OCI-LY7 (cell line): ENCODE results near the gene TMEM164. TPM values are rescaled to one million over a fixed set of nuclear protein-coding genes. Genes with fewer than 3 reads are reported as not detected.

Experiments
- BruUV-seq: library from RNA; stranded (reverse); fragments of 400-500 nt; replicated peaks from 2 replicates; lab custom pipeline; 2021; lab: Mats Ljungman, UMichigan
- CTCF ChIA-PET: fragments of 300-600 bp; sonication (Branson Sonifier 250); formaldehyde crosslinking; loops from one replicate; lab custom pipeline; 2022; ENCODE audit warnings: antibody characterized with exemption; ENCODE audit not compliant: unreplicated experiment; lab: Charles Lee
- POLR2A ChIA-PET: fragments of 300-600 bp; sonication (Branson Sonifier 250); formaldehyde crosslinking; loops from one replicate; lab custom pipeline; 2022; ENCODE audit warnings: antibody characterized with exemption; lab: Charles Lee
- DNase-seq: peaks from one replicate; pipeline ENCODE4 v3.0.0-alpha.2; 2015; ENCODE audit warnings: low spot score
- H2AFZ ChIP-seq: fragments of 200-600 bp; sonication (generic), shearing (Covaris generic); 2 replicates; pipeline ENCODE4 v1.6.1; 2014; ENCODE audit warnings: mild to moderate bottlenecking, antibody characterized with exemption, low read length, moderate library complexity
- H3K27ac ChIP-seq: fragments of 200-600 bp; sonication (generic); 2 replicates; pipeline ENCODE4 v1.5.1; 2014; ENCODE audit warnings: mixed run types, low read depth, mild to moderate bottlenecking, moderate library complexity, low read length, inconsistent platforms; ENCODE audit not compliant: poor library complexity, severe bottlenecking
- H3K36me3 ChIP-seq: fragments of 200-600 bp; sonication (generic); 2 replicates; pipeline ENCODE4 v1.6.1; 2014; ENCODE audit warnings: mild to moderate bottlenecking, antibody characterized with exemption, low read length, moderate library complexity, mixed read lengths; ENCODE audit not compliant: insufficient read depth
- H3K4me1 ChIP-seq: fragments of 200-600 bp; sonication (generic); 2 replicates; pipeline ENCODE4 v1.5.1; 2014; ENCODE audit warnings: mild to moderate bottlenecking, low read length; ENCODE audit not compliant: insufficient read depth, poor library complexity, severe bottlenecking
- H3K4me2 ChIP-seq: fragments of 200-600 bp; sonication (generic); 2 replicates; pipeline ENCODE4 v1.6.1; 2014; ENCODE audit warnings: mild to moderate bottlenecking, low read length
- H3K4me3 ChIP-seq: fragments of 200-600 bp; sonication (generic); 2 replicates; pipeline ENCODE4 v1.5.1; 2014; ENCODE audit warnings: mild to moderate bottlenecking, low read depth, low read length; ENCODE audit not compliant: poor library complexity, severe bottlenecking
- H3K79me2 ChIP-seq: fragments of 200-600 bp; sonication (generic); 2 replicates; pipeline ENCODE4 v1.6.1; 2016; ENCODE audit warnings: low read depth, mild to moderate bottlenecking, low read length, moderate library complexity, mixed read lengths; ENCODE audit not compliant: insufficient read depth
- H3K9me2 ChIP-seq: fragments of 200-600 bp; sonication (generic); 2 replicates; pipeline ENCODE4 v1.6.1; 2016; ENCODE audit warnings: mild to moderate bottlenecking, low read length, mixed read lengths; ENCODE audit not compliant: insufficient read depth
- H3K9me3 ChIP-seq: fragments of 200-600 bp; sonication (generic); 2 replicates; pipeline ENCODE4 v1.6.1; 2014; ENCODE audit warnings: mild to moderate bottlenecking, mixed run types, low read length, mixed read lengths
- H4K20me1 ChIP-seq: fragments of 200-600 bp; sonication (generic); 2 replicates; pipeline ENCODE4 v1.6.1; 2014; ENCODE audit warnings: mild to moderate bottlenecking, antibody characterized with exemption, low read length, moderate library complexity, mixed read lengths; ENCODE audit not compliant: insufficient read depth
- CTCF ChIP-seq: fragments of 200-600 bp; sonication (generic); conservative IDR thresholded peaks from 2 replicates; pipeline ENCODE4 v1.5.1; 2014; ENCODE audit warnings: mild to moderate bottlenecking, antibody characterized with exemption, low read length, moderate library complexity, mixed read lengths
- EZH2phosphoT487 ChIP-seq: fragments of 200-600 bp; sonication (generic); IDR thresholded peaks from 2 replicates; pipeline ENCODE4 v1.6.1; 2018; ENCODE audit warnings: low read depth, borderline replicate concordance, mild to moderate bottlenecking, mixed run types, antibody characterized with exemption, low read length, moderate library complexity, mixed read lengths
- intact Hi-C: fragments of 100-400 bp; cut with micrococcal nuclease; formaldehyde crosslinking; loops from one replicate; pipeline ENCODE4 v1.10.0; 2022; ENCODE audit not compliant: unreplicated experiment
- total RNA-seq, 2 experiments: library from RNA; depleted of rRNA in 1 of 2; stranded (reverse); fragments of >200 nt in 1 of 2; shearing (Covaris generic) in 1 of 2; gene quantifications; 2 replicates each; pipeline ENCODE4 v1.2.3, GENCODE V29; 2014 to 2022

The TMEM164 gene
- total RNA-seq, 2 experiments from 2014 or later: 7.2 to 11.1 TPM

GRCh38 chrX:110180928-110181310 lies 178.0 kb downstream of the TMEM164 start:
- Histone ChIP-seq H3K27ac (no peak overlapping the region), H3K36me3 (no peaks in the 10 kb centered on the region), H3K79me2 (no peaks in the 10 kb centered on the region), H3K4me2 (no peak overlapping the region), H3K4me1 (no peaks in the 10 kb centered on the region), H3K9me2 (no peaks in the 10 kb centered on the region), H4K20me1 (no peaks in the 10 kb centered on the region), H2AFZ (no peak overlapping the region), H3K4me3 (no peak overlapping the region), H3K9me3 (no peaks in the 10 kb centered on the region)
- no TSS peak for BruUV-seq
- ChIA-PET CTCF (no interaction called here), POLR2A (interaction anchor here (1.6 kb wide), 1 partner anchor 232 kb away, joined by 4 read pairs; no protein-coding TSS in a partner anchor)
- DNase-seq: no peak
- TF ChIP-seq EZH2phosphoT487 (no peak), CTCF (no peak)
- intact Hi-C loops: no loop called here

GRCh38 chrX:110181459-110182137 lies 178.7 kb downstream of the TMEM164 start:
- no peaks in the 10 kb centered on the region for H3K4me1 ChIP-seq
- H3K9me3 ChIP-seq: no peaks in the 10 kb centered on the region
- BruUV-seq: no TSS peak
- ChIA-PET POLR2A (no interaction called here), CTCF (no interaction called here)
- no peaks in the 10 kb centered on the region for H3K9me2 ChIP-seq
- H3K36me3 ChIP-seq: no peaks in the 10 kb centered on the region
- no peak overlapping the region for H3K27ac ChIP-seq
- no peaks in the 10 kb centered on the region for H4K20me1 ChIP-seq
- intact Hi-C loops: no loop called here
- no peak overlapping the region for H3K4me2 ChIP-seq
- no peaks in the 10 kb centered on the region for H3K79me2 ChIP-seq
- TF ChIP-seq EZH2phosphoT487 (no peak), CTCF (no peak)
- no peak overlapping the region for H2AFZ ChIP-seq
- DNase-seq: no peak
- H3K4me3 ChIP-seq: no peak overlapping the region

DNA sequence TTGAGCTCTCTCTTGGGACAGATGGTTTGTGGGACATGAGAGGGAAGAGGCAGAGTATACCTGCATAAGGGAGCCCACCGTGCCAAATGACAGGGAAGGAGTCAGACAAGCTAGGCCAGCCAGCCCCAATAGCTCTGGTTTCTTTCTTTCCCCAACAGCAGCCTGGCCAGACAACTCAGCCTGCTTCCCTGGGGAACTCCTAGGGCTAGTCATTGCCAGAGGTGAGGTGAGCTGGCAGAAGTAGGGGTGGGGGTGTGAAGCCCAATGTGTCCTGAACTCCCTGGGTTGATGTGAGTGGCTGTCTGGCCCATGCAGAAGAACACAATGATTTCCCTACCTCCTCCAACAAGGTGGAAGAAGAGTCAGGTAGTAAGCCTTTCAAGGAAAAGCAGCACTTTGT lies 179.4 kb downstream of the TMEM164 start:
- no peaks in the 10 kb centered on the region for H3K36me3 ChIP-seq
- no peaks in the 10 kb centered on the region for H4K20me1 ChIP-seq
- BruUV-seq: no TSS peak
- CTCF ChIA-PET: no interaction called here
- no peaks in the 10 kb centered on the region for H3K9me3 ChIP-seq
- no peak overlapping the region for H3K27ac ChIP-seq
- POLR2A ChIA-PET: no interaction called here
- no peaks in the 10 kb centered on the region for H3K4me1 ChIP-seq
- intact Hi-C loops: no loop called here
- H2AFZ ChIP-seq: no peak overlapping the region
- no peak overlapping the region for H3K4me2 ChIP-seq
- DNase-seq: no peak
- no peak overlapping the region for H3K4me3 ChIP-seq
- TF ChIP-seq EZH2phosphoT487: no peak
- no peak for TF ChIP-seq CTCF
- no peaks in the 10 kb centered on the region for H3K79me2 ChIP-seq
- no peaks in the 10 kb centered on the region for H3K9me2 ChIP-seq
